ENCODE measurements around the gene PROSER1.
A peak's percentile ranks its signal among the peaks of the same experiment; 100 is the strongest.

Gene PROSER1

DNA sequence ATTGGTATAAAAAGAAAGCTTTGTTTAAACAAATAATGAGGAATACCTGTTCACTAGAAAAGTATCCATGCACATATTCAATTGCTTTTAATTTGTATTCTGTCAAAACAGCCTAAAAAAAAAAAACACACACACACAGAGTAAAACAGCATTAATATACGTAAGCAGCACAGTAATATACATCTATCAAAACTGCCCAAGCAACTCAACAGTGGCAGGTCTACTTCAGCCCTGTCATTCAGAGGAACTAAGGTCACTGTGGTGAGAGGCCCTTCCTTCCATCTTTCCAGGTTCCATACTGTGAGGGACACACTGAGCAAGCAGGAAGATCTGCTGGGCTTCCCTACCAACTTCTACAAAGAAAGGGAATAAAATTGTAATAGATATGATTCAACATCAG is 3.8 kb downstream of the PROSER1 start:
- no peak overlapping the region for H3K4me3 ChIP-seq (ENCODE audit: low read depth, low read length)
- no peak for DNase-seq (ENCODE audit: low read depth)
- TF ChIP-seq, protein P1, sequence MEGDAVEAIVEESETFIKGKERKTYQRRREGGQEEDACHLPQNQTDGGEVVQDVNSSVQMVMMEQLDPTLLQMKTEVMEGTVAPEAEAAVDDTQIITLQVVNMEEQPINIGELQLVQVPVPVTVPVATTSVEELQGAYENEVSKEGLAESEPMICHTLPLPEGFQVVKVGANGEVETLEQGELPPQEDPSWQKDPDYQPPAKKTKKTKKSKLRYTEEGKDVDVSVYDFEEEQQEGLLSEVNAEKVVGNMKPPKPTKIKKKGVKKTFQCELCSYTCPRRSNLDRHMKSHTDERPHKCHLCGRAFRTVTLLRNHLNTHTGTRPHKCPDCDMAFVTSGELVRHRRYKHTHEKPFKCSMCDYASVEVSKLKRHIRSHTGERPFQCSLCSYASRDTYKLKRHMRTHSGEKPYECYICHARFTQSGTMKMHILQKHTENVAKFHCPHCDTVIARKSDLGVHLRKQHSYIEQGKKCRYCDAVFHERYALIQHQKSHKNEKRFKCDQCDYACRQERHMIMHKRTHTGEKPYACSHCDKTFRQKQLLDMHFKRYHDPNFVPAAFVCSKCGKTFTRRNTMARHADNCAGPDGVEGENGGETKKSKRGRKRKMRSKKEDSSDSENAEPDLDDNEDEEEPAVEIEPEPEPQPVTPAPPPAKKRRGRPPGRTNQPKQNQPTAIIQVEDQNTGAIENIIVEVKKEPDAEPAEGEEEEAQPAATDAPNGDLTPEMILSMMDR (IDR thresholded peaks at IDR 0.05; ENCODE audit: low read depth, low read length, missing control alignments), result no peak

DNA sequence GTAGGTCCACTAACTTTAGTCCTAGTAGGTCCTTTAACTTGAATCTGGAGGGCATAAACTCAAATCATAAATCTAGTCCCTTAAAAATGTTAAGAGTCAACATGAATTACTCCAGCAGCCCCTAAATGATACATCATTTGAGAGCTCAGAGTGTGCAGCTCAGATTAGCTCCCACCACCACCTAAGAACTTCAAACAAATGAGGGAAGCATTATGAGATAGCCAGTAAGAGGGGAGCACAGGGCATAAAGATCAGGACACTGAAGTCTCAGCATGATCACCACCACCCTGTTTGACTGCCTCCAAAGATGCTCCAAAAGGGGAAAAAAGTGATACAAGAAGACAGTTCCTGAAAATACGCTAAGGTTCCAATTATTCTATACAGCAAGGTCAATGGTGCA is 5.7 kb downstream of the PROSER1 start:
- no peak overlapping the region for H3K4me3 ChIP-seq (ENCODE audit: low read depth, low read length)
- no peak for DNase-seq (ENCODE audit: low read depth)
- TF ChIP-seq, protein P1 (IDR thresholded peaks at IDR 0.05; ENCODE audit: low read depth, low read length, missing control alignments), result no peak

DNA sequence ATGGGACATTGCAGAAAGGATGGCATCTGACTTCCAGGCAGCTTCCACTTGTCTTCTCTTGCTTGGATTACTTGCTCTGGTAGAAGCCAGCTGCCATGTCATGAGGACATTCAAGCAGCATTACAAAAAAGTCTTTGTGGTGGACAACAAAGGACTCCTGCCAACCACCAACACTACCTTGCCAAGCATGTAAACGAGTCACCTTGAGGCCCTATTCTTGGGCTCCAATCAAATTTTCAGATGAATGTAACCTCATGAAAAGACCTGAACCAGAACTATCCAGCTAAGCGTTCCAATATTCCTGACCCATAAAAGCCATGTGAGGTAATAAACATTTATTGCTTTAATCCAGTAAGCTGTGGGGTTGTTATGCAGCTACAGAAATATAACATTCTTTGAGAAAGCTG is 12.5 kb downstream of the PROSER1 start:
- no peak for DNase-seq (ENCODE audit: low read depth)
- H3K4me3 ChIP-seq (ENCODE audit: low read depth, low read length), result no peak overlapping the region
- TF ChIP-seq, protein P1 (IDR thresholded peaks at IDR 0.05; ENCODE audit: low read depth, low read length, missing control alignments), result no peak

DNA sequence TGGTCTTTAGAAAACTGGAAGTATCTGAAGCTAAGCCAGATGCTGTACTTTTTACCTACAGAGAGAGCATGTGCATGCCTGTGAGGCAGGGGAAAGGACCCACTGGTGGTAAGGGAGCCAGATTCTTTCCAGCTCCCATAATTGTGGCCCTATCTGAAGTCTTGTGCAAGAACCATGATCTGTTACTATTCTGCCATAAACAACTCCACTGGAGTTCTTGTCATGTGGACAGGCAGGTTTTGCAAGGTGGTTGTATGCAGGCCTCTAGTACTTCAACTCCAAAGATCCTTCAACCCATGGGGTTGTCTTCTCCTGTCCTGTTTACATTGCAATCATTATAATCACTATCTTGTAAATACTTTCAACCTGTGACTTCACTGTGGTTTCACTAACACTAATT is 14.1 kb downstream of the PROSER1 start:
- no peak overlapping the region for H3K4me3 ChIP-seq (ENCODE audit: low read depth, low read length)
- DNase-seq (ENCODE audit: low read depth), result no peak
- TF ChIP-seq, protein P1 (IDR thresholded peaks at IDR 0.05; ENCODE audit: low read depth, low read length, missing control alignments), result no peak

DNA sequence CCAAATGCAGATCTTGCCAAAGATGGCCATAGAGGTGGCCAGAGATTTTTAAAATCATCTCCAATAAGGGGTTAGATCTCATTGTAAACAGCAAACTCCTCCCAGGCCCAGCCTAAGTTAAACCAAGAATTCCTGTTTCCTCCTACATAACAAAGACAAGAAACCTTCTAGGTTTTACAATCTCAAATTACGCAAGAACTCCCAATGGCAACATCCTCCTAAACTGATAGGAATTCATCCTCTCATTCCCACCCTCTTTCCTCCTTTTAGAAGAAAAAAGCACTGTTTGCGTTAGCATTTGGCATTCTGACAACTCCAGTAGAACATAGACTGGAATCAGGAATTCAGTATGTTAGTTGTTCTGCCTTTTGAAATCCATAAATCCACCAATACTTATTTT is 14.6 kb downstream of the PROSER1 start:
- TF ChIP-seq, protein P1 (IDR thresholded peaks at IDR 0.05; ENCODE audit: low read depth, low read length, missing control alignments), result no peak
- H3K4me3 ChIP-seq (ENCODE audit: low read depth, low read length), result no peak overlapping the region
- DNase-seq (ENCODE audit: low read depth), result no peak

DNA sequence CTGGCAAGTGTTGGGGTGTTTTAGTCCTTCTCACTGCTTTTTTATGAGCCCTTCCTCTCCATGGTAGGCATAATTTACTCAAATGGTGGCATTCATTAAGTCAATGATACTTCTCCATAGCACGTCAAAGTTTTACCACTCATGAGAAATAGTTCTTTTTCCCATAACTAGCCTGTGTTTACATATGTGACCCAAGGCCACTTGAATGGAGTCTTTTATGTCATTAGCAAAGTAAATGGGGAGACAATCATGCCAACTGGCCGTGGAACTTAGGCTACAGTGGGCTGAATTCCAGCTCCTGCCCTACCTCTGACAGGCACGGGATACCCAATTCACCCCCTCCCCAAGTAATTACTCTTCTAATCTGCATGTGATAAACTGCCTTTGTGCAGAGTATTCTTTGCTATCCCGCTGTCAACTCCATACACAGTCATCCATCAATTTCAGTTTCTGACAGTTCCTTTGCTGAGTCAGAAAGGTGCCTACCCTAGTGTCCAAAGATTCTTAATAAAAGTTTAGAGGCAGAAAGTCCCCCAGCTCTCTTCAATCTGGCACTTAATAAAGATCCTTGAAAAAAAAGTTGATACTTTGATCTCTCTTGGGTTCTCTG is 16.9 kb downstream of the PROSER1 start:
- TF ChIP-seq, protein P1 (IDR thresholded peaks at IDR 0.05; ENCODE audit: low read depth, low read length, missing control alignments), result no peak

DNA sequence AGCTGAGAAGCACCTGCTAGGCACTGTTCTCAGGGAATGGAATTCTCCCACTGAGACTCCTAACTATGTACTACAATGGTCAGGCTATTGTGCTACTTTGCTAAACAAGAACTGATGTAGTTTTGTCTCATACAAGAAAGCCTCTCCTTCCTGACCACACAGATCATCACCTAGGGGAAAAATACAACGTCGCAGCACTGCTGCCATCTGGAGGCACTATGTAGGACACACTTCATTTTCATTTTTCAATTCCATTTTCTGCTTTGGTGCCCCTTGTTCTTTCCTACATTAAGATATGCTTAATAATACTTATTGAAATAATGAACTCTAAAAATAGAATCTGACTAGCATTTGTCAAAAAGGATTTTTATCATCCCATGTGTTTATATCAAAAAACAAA is 21.1 kb downstream of the PROSER1 start:
- no peak for DNase-seq (ENCODE audit: low read depth)
- TF ChIP-seq, protein P1 (IDR thresholded peaks at IDR 0.05; ENCODE audit: low read depth, low read length, missing control alignments), result peak; percentile 66
- H3K4me3 ChIP-seq (ENCODE audit: low read depth, low read length), result no peak overlapping the region

More for the DNA sequence above, 16.9 kb downstream of the PROSER1 start:
- no peak for DNase-seq (ENCODE audit: low read depth)
- no peak overlapping the region for H3K4me3 ChIP-seq (ENCODE audit: low read depth, low read length)
